ENCODE data around the gene ZSCAN5B. TPM values are rescaled to one million over a fixed set of nuclear protein-coding genes. Genes with fewer than 3 reads are reported as not detected.

The ZSCAN5B gene
- total and polyA plus RNA-seq, 11 donors, result 0.04 TPM; not detected in 10

- H3K27ac ChIP-seq, result peak overlapping the region in 4 of 12 donors; percentile 4 to 30 (median 15)
- H3K27me3 ChIP-seq, result no peaks in the 10 kb centered on the region
- intact Hi-C loops (cut with DNase I), result loop anchor here in 1 of 10 donors (5.0 kb wide), 1 partner anchor 38 kb away; no protein-coding TSS in a partner anchor
- peaks cover 0 to 30% (median 16%) of the 10 kb centered on the region in 9 donors for H3K36me3 ChIP-seq
- no peaks in the 10 kb centered on the region for H3K9me3 ChIP-seq
- no peak overlapping the region for H3K4me3 ChIP-seq
- H3K4me1 ChIP-seq, result peaks cover 0 to 33% (median 11%) of the 10 kb centered on the region in 12 donors
- 90 to 98% (median 92%) methylated on average over 8 to 12 of the region's 12 CpGs for WGBS, 4 donors
- ATAC-seq, result no peak
- DNase-seq, result no peak
- TF ChIP-seq POLR2A (IDR thresholded peaks at IDR 0.05), result no peak
- TF ChIP-seq CTCF (IDR thresholded peaks at IDR 0.05), result no peak
Measured at GRCh38 chr19:56144831-56145230, 52.8 kb downstream of the ZSCAN5B start.

- peaks cover 0 to 30% (median 12%) of the 10 kb centered on the region in 12 donors for H3K4me1 ChIP-seq
- ATAC-seq (no peak), DNase-seq (no peak)
- H3K9me3 ChIP-seq, result no peaks in the 10 kb centered on the region
- peaks cover 0 to 26% (median 16%) of the 10 kb centered on the region in 9 donors for H3K36me3 ChIP-seq
- TF ChIP-seq POLR2A (IDR thresholded peaks at IDR 0.05) (no peak), CTCF (IDR thresholded peaks at IDR 0.05) (no peak)
- WGBS, 4 donors, result 58 to 74% (median 65%) methylated on average over 6 of the region's 6 CpGs
- H3K4me3 ChIP-seq, result no peak overlapping the region
- peak overlapping the region in 4 of 12 donors; percentile 4 to 30 (median 15) for H3K27ac ChIP-seq
- H3K27me3 ChIP-seq, result no peaks in the 10 kb centered on the region
- intact Hi-C loops (cut with DNase I), result loop anchor here in 1 of 10 donors (5.0 kb wide), 1 partner anchor 37 kb away; no protein-coding TSS in a partner anchor
Measured at GRCh38 chr19:56144376-56144775, 53.2 kb downstream of the ZSCAN5B start.

- Histone ChIP-seq H3K4me3 (no peak overlapping the region), H3K9me3 (no peaks in the 10 kb centered on the region), H3K36me3 (peaks cover 0 to 17% (median 10%) of the 10 kb centered on the region in 9 donors), H3K27me3 (no peaks in the 10 kb centered on the region), H3K27ac (no peak overlapping the region), H3K4me1 (peaks cover 0 to 30% (median 12%) of the 10 kb centered on the region in 12 donors)
- intact Hi-C loops (cut with DNase I), result loop anchor here in 1 of 10 donors (5.0 kb wide), 1 partner anchor 36 kb away; no protein-coding TSS in a partner anchor
- WGBS, 4 donors, result 80 to 88% (median 85%) methylated on average over 3 to 4 of the region's 4 CpGs
- ATAC-seq (no peak), DNase-seq (no peak)
- TF ChIP-seq POLR2A (IDR thresholded peaks at IDR 0.05) (no peak), CTCF (IDR thresholded peaks at IDR 0.05) (no peak)
Measured at GRCh38 chr19:56142897-56143434, 54.6 kb downstream of the ZSCAN5B start.

GRCh38 chr19:56142087-56142787, 55.3 kb downstream of the ZSCAN5B start:
- peaks cover 0 to 30% (median 12%) of the 10 kb centered on the region in 12 donors for H3K4me1 ChIP-seq
- ATAC-seq, result no peak
- 62 to 73% (median 63%) methylated on average over 17 of the region's 17 CpGs for WGBS, 4 donors
- peak overlapping the region in 11 of 12 donors; percentile 43 to 95 (median 79) for H3K27ac ChIP-seq
- TF ChIP-seq CTCF (IDR thresholded peaks at IDR 0.05) (no peak), POLR2A (IDR thresholded peaks at IDR 0.05) (no peak)
- intact Hi-C loops (cut with DNase I), result loop anchor here in 1 of 10 donors (5.0 kb wide), 1 partner anchor 35 kb away; no protein-coding TSS in a partner anchor
- no peaks in the 10 kb centered on the region for H3K27me3 ChIP-seq
- H3K36me3 ChIP-seq, result peaks cover 0 to 11% (median 4%) of the 10 kb centered on the region in 9 donors
- no peaks in the 10 kb centered on the region for H3K9me3 ChIP-seq
- H3K4me3 ChIP-seq, result peak overlapping the region in 11 of 12 donors; percentile 44 to 87 (median 69)
- DNase-seq, result no peak

All from heart left ventricle (tissue), 16 donors.